Activated CD4-positive, alpha-beta T cell treated with anti-CD3 and anti-CD28 coated beads, Interleukin-2, amount 50 U/mL, for 16 hours (primary cell): ENCODE measurements around the gene TNRC18.
A peak's percentile ranks its signal among the peaks of the same experiment; 100 is the strongest.

Source experiments
- DNase-seq: peaks from one replicate; pipeline ENCODE4 v3.0.0-alpha.2; 2020

TNRC18 gene

DNA sequence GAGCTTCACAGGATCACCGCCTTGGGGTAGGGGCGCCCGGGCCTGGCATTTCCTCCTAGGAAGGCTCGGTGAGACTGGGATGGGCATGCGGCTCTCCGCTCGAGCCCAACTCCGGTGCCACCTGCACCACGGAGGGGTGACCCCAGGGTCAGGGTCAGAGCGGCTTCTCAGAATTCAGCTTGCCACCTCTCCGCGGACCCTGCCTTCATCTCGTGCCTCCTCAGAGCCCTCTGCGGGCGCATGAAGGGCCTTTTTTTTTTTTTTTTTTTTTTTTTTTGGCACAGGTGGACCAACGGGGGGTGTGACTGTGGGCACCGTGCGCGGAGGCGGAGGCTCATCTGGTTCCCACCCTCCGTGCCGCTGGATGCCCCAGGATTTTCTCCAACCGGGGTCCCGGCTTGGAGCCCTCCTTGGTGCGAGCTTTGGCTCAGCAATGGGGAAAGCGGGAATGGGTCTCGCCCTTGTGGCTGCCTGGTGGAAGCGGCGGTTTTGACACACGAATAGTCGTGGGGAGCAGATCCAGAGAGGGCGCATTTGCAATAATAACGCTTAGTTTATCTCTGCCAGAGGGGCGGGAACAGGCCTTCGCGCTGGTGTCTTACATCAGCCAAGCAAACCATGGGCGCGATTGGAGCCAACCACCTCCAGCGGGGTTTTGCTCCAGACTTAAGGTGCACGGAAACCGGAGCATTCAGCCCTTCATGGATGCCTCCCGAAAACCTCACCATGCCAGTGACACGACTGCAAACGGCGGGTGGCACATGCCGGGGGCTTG is 5.0 kb upstream of the TNRC18 start:
- no peak for DNase-seq

- DNase-seq, result no peak
These were observed 2.5 kb upstream of the TNRC18 start for GRCh38 chr7:5426226-5426475.

GRCh38 chr7:5425507-5426225 is 2.0 kb upstream of the TNRC18 start:
- no peak for DNase-seq

DNA sequence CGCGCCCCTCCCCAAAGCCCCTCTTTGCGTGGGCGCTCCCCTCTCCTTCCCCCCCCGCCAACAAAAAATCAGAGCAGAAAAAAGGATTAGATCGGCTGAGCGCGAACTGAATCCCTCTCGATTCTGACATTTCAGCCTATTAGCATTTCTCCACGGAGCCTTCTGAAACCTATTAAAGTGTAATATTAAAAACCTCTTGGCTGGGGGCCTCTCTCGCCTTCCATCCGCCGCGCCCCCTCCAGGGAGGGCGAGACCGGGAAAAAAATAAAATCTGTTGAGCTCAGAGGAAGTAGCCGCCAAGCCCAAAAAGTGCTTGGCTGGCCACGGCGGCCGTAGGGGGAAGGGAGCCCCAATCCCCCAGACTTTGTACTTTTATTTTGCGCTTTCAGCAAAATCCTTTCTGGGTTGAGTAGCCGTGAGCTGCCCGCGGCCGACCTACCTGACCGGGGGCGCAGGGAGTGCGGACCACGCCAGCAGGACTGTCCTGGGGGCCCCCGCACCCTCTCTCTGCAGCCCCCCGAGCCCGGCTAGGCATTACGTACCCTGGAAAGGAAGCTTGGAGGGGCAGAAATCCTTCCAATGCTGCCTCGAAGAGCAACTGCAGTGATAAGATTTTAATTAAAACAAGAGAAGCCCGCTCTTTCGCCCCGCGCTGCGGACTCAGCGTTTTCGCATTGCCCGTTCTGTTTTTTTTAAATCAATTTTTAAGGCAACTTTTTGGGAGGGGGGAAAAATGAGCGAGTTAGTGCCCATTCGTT is 1.3 kb upstream of the TNRC18 start:
- no peak for DNase-seq

DNA sequence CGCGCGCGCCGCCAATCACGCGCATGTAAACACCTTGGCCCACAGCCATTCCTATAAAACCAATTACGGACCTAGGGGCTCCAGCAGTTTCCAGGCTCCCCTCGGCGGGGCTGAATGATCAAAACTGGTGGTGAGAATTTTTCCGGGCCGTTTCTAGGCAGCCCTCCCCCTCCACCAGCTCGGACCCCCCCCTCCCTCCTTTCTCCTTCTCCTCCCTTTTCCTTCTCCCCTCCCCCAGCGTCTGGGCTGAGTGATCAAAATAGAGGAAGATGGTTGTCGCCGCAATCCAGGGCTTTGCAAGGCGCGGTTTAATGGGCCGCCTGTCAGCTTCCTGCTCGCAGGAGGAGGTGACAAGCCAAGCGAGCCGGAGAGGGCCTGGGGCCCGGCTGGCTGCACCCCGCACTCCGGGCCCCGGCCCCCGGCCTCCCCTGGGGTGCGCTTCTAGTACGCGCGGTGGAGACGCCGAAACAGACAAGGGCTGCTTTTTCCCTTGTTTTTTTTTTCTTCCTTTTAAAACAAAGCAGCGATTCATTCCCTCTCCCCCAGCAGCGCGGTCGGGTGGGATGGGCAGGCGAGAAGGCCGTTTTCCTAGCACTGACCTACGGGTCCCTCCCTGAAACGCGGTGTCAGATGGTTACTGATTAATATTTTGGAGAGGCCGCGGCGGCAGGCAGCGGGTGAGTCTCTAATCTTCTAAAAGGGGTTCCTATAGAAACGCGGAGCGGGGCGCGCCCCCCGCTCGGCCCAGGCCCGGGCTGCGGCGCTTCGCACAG is 528 bp upstream of the TNRC18 start:
- peak; percentile 56 for DNase-seq

GRCh38 chr7:5422396-5423305 is 983 bp downstream of the TNRC18 start:
- no peak for DNase-seq

DNA sequence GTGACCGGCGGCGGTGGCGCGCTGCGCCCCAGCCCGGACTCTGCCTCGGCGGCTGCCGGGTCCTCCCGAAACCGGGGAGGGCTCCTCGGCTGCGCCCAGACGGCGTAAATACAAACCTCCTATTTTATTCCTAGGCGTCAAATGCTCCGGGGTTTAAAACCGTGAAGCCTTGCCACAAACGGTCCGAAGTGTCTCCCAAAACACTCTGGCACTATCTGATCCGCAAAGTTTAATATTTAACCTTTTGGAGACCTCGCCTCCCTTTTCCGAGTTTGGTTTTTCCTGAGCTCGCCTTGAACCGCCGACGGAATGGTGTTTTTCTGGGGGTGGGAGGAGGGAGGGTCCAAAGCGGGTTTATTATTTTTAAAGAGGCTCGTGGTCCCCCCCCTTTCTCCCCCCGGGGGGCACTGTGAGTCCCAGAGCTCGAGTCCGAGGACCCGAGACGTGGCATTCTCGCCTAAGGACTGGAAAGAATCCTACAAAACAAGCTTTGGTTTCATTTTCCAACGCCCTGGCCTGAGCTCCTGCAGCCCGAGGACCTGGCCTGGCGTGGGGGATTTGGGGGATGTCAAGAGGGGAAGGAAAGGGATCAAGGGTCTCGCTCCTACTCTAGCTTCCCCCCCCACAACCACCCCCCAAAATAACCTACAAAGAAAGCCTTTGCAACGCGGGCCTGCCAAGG is 1.8 kb downstream of the TNRC18 start:
- DNase-seq, result no peak

DNA sequence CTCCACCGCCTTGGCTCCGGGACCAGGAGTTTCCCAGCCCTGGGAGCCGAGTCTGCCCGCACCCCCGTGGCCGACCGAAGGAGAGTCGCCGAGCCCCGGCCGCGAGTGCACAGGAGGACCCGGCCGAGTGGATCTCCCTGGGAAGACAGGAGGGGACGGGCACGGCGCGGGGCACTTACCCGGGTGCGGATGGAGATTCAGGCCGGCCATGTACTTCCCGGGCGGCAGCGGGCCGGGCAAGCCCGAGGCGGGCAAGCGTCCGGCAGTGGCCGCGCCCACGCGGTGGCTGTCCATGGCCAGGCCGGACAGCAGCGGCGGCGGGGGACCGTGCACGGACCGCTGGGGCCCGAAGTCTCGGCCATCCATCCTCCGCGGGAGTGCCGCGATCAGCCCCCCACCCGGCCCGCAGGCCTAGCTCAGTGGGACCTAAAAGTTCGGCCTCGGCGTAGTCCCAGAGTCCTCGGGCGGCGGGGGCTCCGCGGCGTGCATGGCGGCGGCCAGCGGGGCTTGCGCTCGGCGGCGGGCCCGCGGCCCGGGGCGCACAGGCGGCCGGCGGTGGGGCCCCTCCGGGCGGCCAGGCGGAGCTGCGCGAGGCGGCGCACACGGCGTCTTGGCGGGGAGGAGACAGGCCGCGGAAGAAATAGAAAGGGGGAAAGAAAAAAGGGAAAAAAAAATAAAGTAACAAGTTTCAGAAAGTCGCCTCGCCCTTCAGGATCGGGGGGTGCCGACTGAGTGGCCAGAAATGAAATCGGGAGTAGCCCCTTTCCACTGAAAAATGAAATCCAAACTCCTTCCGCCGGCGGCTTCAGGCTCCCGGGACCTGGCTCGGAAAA is 2.5 kb downstream of the TNRC18 start:
- DNase-seq, result no peak

DNA sequence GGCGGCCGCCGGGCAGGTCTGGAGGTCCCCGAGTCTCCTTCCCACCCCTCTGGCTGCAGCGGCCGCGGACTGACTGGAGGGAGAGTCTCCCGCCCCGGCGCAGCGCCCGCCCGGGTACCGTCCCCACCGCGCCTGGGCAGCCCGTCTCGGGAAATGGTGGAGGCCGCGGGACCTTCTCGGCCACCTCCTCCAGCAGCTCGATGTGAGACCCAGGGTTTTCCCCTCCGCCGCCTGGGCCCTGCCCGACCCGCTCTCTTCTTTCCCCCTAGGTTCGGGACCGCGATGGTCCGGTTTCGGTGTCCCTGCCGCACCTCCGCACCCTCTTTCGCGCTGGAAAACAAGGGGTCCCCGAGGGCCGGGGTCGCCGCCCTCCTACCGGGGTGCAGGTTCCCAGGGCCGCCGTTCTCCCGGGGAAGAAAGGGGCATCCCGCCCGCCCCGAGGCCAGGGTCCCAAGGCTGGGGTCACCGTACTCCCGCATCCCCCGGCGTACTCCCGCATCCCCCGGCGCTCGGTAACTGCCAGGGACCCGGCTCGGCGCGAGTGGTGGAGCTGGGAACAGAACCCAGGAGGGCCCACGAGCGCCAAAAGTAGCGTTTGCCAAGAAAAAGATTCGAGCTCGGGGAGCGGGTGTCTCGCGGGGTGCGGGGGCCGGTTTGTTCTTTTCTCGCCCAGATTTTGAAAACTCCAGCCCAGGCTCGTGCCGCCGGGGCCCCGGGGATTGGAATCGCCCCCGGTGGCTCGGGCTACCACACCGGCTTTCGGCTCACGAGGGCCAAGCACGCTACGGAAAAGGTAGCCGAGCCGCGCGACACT is 3.4 kb downstream of the TNRC18 start:
- DNase-seq, result no peak

DNA sequence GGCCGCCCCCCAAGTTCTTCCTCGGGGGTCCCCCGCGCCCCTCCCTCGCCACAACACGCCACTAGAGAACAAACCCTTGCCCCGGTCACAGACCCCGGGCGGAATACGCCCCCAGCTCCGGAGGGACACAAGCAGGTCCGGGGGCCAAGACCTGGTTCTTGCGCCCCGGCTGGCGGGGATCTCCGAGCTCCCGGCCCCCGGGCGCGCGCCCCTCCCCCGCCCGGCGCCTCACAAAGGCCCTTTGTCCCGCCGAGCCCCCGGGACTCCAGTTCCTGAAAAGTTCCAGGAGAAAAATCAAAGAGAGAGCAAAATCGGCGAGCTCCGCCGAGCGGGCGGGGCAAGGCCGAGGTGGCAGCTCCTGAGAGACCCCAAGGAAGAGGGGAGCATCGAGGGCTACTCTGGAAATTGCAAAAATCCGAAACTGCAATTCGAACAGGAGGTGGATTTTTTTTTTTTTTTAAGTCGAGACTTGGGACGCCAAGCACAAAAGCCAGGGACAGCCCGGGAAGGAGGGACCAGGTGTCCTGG is 4.0 kb downstream of the TNRC18 start:
- DNase-seq, result no peak

DNA sequence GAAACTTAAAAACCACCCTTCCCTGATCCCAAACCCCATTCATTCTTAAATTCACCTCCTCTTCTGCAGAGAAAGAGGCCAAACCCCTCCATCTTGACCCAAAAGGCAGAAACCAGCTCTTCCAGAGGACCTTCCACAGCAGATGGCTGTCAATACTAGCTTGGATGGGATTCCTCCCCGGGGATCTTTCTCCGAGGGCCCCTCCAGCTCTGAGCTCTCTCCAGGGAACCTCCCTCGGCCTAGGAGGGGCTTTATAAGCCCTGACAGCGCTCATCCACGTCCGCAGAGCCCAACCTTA is 5.4 kb downstream of the TNRC18 start:
- no peak for DNase-seq

DNA sequence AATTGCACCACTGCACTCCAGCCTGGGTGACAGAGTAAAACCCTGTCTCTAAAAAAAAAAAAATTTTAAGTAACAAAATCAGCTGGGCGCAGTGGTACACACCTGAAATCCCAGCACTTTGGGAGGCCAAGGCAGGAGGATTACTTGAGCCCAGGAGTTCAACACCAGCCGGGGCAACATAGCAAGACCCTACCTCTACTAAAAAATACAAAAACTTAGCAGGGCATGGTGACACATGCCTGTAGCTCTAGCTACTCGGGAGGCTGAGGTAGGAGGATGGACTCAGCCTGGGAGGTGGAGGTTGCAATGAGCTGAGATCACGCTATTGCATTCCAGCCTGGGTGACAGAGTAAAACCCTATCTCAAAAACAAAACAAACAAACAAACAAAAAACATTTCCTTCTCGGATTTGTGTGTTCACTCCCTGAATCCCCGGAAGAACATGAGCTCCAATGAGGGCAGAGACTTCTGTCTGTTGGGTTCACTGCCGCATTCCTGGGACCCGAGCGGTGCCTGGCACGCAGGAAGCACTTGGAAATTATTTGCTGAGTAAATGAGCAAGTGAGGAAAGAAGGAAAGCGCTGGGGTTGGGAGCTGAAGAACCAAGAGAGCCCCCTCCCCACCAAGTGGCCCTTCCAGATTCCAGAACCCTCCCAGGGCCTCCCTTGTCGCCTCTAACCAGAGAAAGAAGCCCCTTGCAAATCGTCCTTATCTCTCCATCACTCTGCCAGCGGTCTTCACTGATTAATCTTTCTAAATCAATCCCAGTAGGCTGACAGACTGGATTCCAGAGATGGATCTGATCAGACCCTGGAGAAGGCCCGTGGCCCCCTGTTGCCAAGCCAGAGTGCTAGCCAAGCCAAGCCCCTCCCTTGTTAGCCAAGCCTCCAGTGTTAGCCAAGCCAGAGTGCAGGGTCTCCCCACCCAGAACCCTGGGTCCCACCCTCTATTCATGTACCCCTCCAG is 6.2 kb downstream of the TNRC18 start:
- no peak for DNase-seq

- no peak for DNase-seq
These were observed 8.7 kb downstream of the TNRC18 start for GRCh38 chr7:5414916-5415315.

DNA sequence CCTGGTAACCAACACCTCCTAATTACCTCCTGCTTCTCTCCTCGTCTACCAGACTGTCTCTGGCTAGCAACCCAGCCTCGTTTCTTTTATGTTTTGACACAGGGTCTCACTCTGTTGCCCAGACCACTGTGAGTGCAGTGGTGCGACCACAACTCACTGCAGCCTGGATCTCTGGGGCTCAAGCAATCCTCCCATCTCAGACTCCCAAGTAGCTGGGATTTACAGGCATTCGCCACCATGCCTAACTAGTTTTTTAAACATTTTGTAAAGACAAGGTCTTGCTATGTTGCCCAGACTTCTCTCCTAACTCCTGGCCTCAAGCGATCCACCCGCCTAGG is 10.2 kb downstream of the TNRC18 start:
- no peak for DNase-seq

DNA sequence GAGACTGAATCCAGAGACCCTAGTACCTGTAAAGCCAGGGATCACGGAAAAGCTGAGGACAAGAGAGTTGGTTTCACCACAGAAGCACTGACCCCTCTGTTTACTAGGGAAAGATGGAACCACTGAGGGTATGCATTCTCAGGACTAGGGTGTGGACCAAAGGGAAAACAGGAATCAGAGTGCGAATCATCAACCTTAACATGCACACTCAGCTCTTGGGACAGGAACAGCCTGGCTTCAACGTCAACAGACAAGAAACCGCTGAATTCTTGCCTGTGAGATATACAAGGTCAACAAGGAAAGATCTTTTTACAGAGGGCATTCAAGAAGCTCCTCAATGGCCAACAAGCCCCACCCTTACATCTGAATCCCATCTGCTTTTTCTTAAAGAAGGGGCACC is 14.9 kb downstream of the TNRC18 start:
- no peak for DNase-seq

DNA sequence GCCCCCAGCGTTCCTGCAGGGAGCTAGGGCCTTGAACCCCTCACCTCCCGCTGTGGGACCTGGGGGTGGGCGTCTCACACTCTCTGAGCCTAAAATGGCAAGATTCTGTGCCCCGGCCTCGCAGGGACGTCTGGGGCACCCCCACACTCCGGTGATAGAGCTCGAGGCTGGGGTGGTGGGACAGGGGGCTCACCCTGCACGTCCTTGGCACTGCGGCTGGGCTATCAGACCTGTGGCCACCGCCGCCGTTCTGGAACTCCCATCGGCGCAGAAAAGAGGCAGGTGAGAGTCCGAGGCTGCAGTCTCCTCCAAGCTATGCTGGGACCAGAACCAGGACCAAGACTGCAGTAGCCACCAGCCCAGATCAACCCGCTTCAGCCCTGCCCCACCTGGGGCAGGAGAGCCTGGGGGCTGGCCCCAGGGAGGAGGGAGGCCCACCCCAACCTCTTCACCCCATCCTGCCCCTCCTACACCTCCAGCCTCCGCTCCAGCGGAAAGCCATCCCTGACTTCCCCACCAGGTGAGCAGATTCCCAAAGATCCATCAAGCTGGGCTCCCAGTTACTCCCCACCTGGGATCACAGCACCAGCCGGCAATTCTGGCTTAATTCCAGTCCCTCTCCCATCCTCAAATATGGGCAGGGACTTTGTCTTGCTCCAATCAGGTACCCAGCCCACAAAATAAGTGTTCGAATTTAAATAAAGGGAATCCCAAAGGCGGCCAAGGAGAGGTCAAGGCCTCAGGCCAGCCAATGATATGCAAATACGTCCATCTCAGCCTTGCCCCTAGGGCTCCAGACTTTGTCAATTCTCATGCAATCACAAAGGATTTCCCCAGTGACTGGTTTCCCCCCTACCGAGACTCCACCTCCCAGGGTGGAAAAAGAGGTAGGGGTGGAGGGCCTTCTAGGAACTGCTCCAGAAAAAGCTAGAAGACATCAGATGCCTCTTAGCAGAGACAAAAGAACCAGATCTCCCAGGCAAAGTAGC is 16.4 kb downstream of the TNRC18 start:
- no peak for DNase-seq

DNA sequence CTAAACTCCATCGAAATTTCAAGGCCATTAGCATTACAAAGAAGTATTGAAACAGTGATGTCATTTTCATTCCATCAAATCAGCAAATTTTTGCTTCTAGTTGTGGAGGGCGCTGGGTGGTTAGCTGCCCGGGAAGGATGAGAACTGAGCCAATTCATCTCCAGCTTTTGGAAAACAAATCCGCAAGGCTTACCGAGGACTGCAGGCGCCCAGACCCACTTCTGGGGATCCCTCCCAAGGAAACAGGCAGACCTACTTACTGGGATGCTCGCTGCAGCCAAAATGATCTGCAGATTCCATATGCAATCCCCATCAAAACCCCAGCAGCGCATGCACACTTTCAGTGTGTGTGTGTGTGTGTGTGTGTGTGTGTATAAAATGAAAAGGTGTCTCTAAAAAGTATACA is 19.2 kb downstream of the TNRC18 start:
- no peak for DNase-seq
